Hypothalamus (tissue), 51 donors: Measurements from ENCODE around the gene ADCK1.
A peak's percentile ranks its signal among the peaks of the same experiment; 100 is the strongest.
"Not testable (repeated sequence)": the region's sequence is repeated elsewhere in the genome, so short reads cannot be mapped to it uniquely, and the experiment has no call there.

Experiments used
- DNase-seq, 51 donors: peaks; one replicate each; lab custom pipeline; 2025; lab: John Stamatoyannopoulos, UW

Gene ADCK1

GRCh38 chr14:77805706-77806105 is 5.8 kb downstream of the ADCK1 start:
- DNase-seq, result no peak

GRCh38 chr14:77808250-77808649 is 8.3 kb downstream of the ADCK1 start:
- DNase-seq, result no peak

GRCh38 chr14:77809011-77809410 is 9.1 kb downstream of the ADCK1 start:
- no peak for DNase-seq

GRCh38 chr14:77812028-77812427 is 12.1 kb downstream of the ADCK1 start:
- DNase-seq, result no peak

- not testable (repeated sequence) for DNase-seq
These were observed 12.8 kb downstream of the ADCK1 start for GRCh38 chr14:77812682-77813081.

- DNase-seq, result no peak
These were observed 22.4 kb downstream of the ADCK1 start for GRCh38 chr14:77822307-77822706.

GRCh38 chr14:77822741-77823140 is 22.8 kb downstream of the ADCK1 start:
- DNase-seq, result no peak

- no peak for DNase-seq
These were observed 23.5 kb downstream of the ADCK1 start for GRCh38 chr14:77823378-77823777.

GRCh38 chr14:77825895-77826519 is 26.1 kb downstream of the ADCK1 start:
- no peak for DNase-seq

- no peak for DNase-seq
These were observed 30.8 kb downstream of the ADCK1 start for GRCh38 chr14:77830692-77831091.

- peak in 8 of 51 donors; percentile 2 to 29 (median 8) for DNase-seq
These were observed 32.4 kb downstream of the ADCK1 start for GRCh38 chr14:77832297-77832696.

- no peak for DNase-seq
These were observed 38.0 kb downstream of the ADCK1 start for GRCh38 chr14:77837926-77838325.

- peak in 41 of 51 donors; percentile 6 to 86 (median 44) for DNase-seq
These were observed 39.1 kb downstream of the ADCK1 start for GRCh38 chr14:77838831-77839511.

GRCh38 chr14:77843195-77843594 is 43.3 kb downstream of the ADCK1 start:
- peak in 6 of 51 donors; percentile 4 to 19 (median 11) for DNase-seq

- no peak for DNase-seq
These were observed 43.7 kb downstream of the ADCK1 start for GRCh38 chr14:77843651-77844050.

GRCh38 chr14:77844802-77845201 is 44.9 kb downstream of the ADCK1 start:
- DNase-seq, result no peak

GRCh38 chr14:77848031-77848430 is 48.1 kb downstream of the ADCK1 start:
- no peak for DNase-seq

- no peak for DNase-seq
These were observed 49.8 kb downstream of the ADCK1 start for GRCh38 chr14:77849711-77850110.

GRCh38 chr14:77853919-77854318 is 54.0 kb downstream of the ADCK1 start:
- no peak for DNase-seq

- DNase-seq, result no peak
These were observed 57.0 kb downstream of the ADCK1 start for GRCh38 chr14:77856941-77857340.

GRCh38 chr14:77859934-77860570 is 60.1 kb downstream of the ADCK1 start:
- DNase-seq, result peak in 1 of 51 donors; percentile 4

GRCh38 chr14:77861201-77861600 is 61.3 kb downstream of the ADCK1 start:
- DNase-seq, result no peak
